ENCODE measurements around the gene GALNT2.

GRCh38 chr1:230085178-230085515, 18.1 kb downstream of the GALNT2 start:
- no peak for TF ChIP-seq EP300 (IDR thresholded peaks at IDR 0.05; ENCODE audit: borderline replicate concordance in 1 of 2, low read depth in 1 of 2, low read length in 1 of 2)
- TF ChIP-seq CTCF (IDR thresholded peaks at IDR 0.05) = no peak
- TF ChIP-seq RCOR1 (IDR thresholded peaks at IDR 0.05; ENCODE audit: low read length) = no peak
- no peak for TF ChIP-seq SMC3 (IDR thresholded peaks at IDR 0.05; ENCODE audit: low read depth, low read length)
- TF ChIP-seq TAF1 (IDR thresholded peaks at IDR 0.05; ENCODE audit: borderline replicate concordance, low read depth, low read length) = no peak
- TF ChIP-seq MAX (IDR thresholded peaks at IDR 0.05; ENCODE audit: low read depth) = no peak
- TF ChIP-seq JUND (IDR thresholded peaks at IDR 0.05) = no peak
- no peak for TF ChIP-seq REST (IDR thresholded peaks at IDR 0.05; ENCODE audit: low read depth, low read length)
- no peak for TF ChIP-seq MEF2A (IDR thresholded peaks at IDR 0.05; ENCODE audit: borderline replicate concordance, low read depth)
- TF ChIP-seq EZH2phosphoT487 (IDR thresholded peaks at IDR 0.05; ENCODE audit: borderline replicate concordance, low read depth) = no peak
